Measurements from ENCODE around the gene NET1.

DNA sequence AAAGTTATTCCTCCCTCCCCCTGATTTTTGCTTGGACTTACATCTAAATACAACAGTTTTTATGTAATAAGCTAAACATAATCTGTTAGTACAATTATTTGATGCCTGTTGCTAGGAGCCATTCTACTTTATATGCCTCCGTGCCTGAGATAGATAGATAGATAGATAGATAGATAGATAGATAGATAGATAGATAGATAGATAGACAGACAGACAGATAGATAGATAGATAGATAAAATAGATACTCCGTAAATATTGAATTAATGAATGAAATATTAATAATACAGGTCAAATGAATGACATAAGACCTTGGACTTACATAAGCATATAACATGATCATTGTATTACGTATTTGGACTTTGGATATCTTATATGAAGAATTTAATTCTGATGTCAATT is 23.0 kb downstream of the NET1 start:
- TF ChIP-seq, protein P1, sequence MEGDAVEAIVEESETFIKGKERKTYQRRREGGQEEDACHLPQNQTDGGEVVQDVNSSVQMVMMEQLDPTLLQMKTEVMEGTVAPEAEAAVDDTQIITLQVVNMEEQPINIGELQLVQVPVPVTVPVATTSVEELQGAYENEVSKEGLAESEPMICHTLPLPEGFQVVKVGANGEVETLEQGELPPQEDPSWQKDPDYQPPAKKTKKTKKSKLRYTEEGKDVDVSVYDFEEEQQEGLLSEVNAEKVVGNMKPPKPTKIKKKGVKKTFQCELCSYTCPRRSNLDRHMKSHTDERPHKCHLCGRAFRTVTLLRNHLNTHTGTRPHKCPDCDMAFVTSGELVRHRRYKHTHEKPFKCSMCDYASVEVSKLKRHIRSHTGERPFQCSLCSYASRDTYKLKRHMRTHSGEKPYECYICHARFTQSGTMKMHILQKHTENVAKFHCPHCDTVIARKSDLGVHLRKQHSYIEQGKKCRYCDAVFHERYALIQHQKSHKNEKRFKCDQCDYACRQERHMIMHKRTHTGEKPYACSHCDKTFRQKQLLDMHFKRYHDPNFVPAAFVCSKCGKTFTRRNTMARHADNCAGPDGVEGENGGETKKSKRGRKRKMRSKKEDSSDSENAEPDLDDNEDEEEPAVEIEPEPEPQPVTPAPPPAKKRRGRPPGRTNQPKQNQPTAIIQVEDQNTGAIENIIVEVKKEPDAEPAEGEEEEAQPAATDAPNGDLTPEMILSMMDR (IDR thresholded peaks at IDR 0.05), result no peak
- TF ChIP-seq POLR2A (IDR thresholded peaks at IDR 0.05), result no peak
